HepG2 (cell line): ENCODE results near the gene TMEM14C.
"Not testable (repeated sequence)": the region's sequence is repeated elsewhere in the genome, so short reads cannot be mapped to it uniquely, and the experiment has no call there.

Source experiments
- ESRRA ChIP-seq: sonication (generic); formaldehyde crosslinking; IDR thresholded peaks from 2 replicates; pipeline ENCODE4 v1.5.1; 2020; ENCODE audit warnings: mild to moderate bottlenecking, low read depth, missing genetic modification reagents
- FOXA1 ChIP-seq, 2 experiments: fragments of 450-650 bp in 1 of 2; sonication (generic) in 1 of 2; formaldehyde crosslinking in 1 of 2; IDR thresholded peaks; 2 replicates each; pipeline versions ENCODE4 v1.4.0 to v1.6.1; 2016 to 2020; ENCODE audit warnings: missing genetic modification reagents in 1 of 2
- GABPA ChIP-seq, 2 experiments: IDR thresholded peaks; 2 replicates each; pipeline ENCODE4 v1.6.1; 2011 to 2016; ENCODE audit warnings: low read depth in 2 of 2, low read length in 1 of 2, missing biosample characterization in 1 of 2, missing genetic modification characterization in 1 of 2
- GTF2F1 ChIP-seq: fragments of 150-350 bp; IDR thresholded peaks from 2 replicates; pipeline ENCODE4 v1.6.1; 2014; ENCODE audit warnings: low read length
- MTF2 ChIP-seq: sonication (generic); formaldehyde crosslinking; IDR thresholded peaks from 2 replicates; pipeline ENCODE4 v1.5.0; 2020; ENCODE audit warnings: missing genetic modification reagents, borderline replicate concordance
- NKX3-1 ChIP-seq: sonication (generic); formaldehyde crosslinking; IDR thresholded peaks from 2 replicates; pipeline ENCODE4 v1.5.0; 2020; ENCODE audit warnings: missing genetic modification reagents
- POLR2A ChIP-seq, 2 experiments: IDR thresholded peaks; 2 replicates each; pipeline ENCODE4 v1.6.1; 2011; ENCODE audit warnings: low read depth in 2 of 2, low read length in 2 of 2, mild to moderate bottlenecking in 1 of 2, moderate library complexity in 1 of 2; ENCODE audit not compliant: insufficient read depth in 1 of 2
- RAD21 ChIP-seq: fragments of 450-650 bp; formaldehyde crosslinking; IDR thresholded peaks from 2 replicates; pipeline ENCODE4 v1.5.0; 2020; ENCODE audit warnings: mild to moderate bottlenecking
- TAF1 ChIP-seq: sonication (generic); formaldehyde crosslinking; IDR thresholded peaks from 2 replicates; pipeline ENCODE4 v1.4.0; 2020; ENCODE audit warnings: missing genetic modification reagents
- ZNF550 ChIP-seq: sonication (generic); formaldehyde crosslinking; IDR thresholded peaks from 2 replicates; pipeline ENCODE4 v1.4.0; 2020; ENCODE audit warnings: mild to moderate bottlenecking, missing genetic modification reagents, borderline replicate concordance
- TF ChIP-seq, protein P1 (sequence below): sonication (generic); formaldehyde crosslinking; IDR thresholded peaks from 2 replicates; pipeline ENCODE4 v1.4.0; 2020; ENCODE audit warnings: missing genetic modification reagents
- TF ChIP-seq, protein P2 (sequence below): sonication (generic); formaldehyde crosslinking; IDR thresholded peaks from 2 replicates; pipeline ENCODE4 v1.4.0; 2020; ENCODE audit warnings: missing genetic modification reagents, borderline replicate concordance
- TF ChIP-seq, protein P3 (sequence below): sonication (generic); formaldehyde crosslinking; IDR thresholded peaks from 2 replicates; pipeline ENCODE4 v1.5.0; 2020; ENCODE audit warnings: mild to moderate bottlenecking, missing genetic modification reagents, moderate library complexity
- TF ChIP-seq, protein P4 (sequence below): sonication (generic); formaldehyde crosslinking; IDR thresholded peaks from 2 replicates; pipeline ENCODE4 v1.4.0; 2020; ENCODE audit warnings: missing genetic modification reagents

DNA sequence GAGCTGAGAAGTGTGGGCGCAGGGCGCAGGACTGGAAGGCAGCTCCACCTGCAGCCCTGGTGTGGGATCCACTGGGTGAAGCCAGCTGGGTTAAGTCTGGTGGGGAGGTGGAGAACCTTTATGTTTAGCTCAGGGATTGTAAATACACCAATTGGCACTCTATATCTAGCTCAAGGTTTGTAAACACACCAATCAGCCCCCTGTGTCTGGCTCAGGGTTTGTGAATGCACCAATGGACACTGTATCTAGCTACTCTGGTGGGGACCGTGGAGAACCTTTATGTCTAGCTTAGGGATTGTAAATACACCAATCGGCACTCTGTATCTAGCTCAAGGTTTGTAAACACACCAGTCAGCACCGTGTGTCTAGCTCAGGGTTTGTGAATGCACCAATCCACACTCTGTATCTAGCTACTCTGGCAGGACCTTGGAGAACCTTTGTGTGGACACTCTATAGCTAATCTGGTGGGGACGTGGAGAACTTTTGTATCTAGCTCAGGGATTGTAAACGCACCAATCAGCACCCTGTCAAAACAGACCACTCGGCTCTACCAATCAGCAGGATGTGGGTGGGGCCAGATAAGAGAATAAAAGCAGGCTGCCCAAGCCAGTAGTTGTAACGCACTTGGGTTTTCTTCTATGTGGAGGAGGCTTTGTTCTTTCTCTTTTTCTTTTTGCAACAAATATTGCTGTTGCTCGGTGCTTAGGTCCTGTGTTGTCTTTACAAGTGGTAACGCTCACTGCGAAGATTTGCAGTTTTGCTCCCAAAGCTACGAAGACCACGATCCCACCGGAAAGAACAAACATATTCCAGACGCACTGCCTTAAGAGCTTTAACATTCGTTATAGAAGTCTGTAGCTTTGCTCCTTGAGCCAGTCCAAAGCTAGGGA lies 1.7 kb upstream of the TMEM14C start:
- TF ChIP-seq, protein P1, sequence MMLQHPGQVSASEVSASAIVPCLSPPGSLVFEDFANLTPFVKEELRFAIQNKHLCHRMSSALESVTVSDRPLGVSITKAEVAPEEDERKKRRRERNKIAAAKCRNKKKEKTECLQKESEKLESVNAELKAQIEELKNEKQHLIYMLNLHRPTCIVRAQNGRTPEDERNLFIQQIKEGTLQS (CRISPR knock-in tag), result peak; percentile 43; the same call in 1 of the 2 replicates
- TF ChIP-seq POLR2A (IDR thresholded peaks at IDR 0.05; ENCODE audit: insufficient read depth in 1 of 2, low read depth in 2 of 2, low read length in 2 of 2) (peak; percentile 86 to 96), GTF2F1 (peak; percentile 99), FOXA1 (CRISPR knock-in tag; IDR thresholded peaks at IDR 0.05) (peak; percentile 30; the same call in 1 of the 2 replicates), TAF1 (CRISPR knock-in tag) (peak; percentile 61), RAD21 (CRISPR knock-in tag) (peak; percentile 40; the same call in 1 of the 2 replicates), GABPA (CRISPR knock-in tag; IDR thresholded peaks at IDR 0.05; ENCODE audit: low read depth) (peak; percentile 49), ESRRA (peak; percentile 56; the same call in 1 of the 2 replicates)
- not testable (repeated sequence) for TF ChIP-seq FOXA1 (IDR thresholded peaks at IDR 0.05); MTF2; NKX3-1 (CRISPR knock-in tag); ZNF550 (CRISPR knock-in tag); GABPA (IDR thresholded peaks at IDR 0.05; ENCODE audit: low read depth, low read length)
- TF ChIP-seq, protein P2, sequence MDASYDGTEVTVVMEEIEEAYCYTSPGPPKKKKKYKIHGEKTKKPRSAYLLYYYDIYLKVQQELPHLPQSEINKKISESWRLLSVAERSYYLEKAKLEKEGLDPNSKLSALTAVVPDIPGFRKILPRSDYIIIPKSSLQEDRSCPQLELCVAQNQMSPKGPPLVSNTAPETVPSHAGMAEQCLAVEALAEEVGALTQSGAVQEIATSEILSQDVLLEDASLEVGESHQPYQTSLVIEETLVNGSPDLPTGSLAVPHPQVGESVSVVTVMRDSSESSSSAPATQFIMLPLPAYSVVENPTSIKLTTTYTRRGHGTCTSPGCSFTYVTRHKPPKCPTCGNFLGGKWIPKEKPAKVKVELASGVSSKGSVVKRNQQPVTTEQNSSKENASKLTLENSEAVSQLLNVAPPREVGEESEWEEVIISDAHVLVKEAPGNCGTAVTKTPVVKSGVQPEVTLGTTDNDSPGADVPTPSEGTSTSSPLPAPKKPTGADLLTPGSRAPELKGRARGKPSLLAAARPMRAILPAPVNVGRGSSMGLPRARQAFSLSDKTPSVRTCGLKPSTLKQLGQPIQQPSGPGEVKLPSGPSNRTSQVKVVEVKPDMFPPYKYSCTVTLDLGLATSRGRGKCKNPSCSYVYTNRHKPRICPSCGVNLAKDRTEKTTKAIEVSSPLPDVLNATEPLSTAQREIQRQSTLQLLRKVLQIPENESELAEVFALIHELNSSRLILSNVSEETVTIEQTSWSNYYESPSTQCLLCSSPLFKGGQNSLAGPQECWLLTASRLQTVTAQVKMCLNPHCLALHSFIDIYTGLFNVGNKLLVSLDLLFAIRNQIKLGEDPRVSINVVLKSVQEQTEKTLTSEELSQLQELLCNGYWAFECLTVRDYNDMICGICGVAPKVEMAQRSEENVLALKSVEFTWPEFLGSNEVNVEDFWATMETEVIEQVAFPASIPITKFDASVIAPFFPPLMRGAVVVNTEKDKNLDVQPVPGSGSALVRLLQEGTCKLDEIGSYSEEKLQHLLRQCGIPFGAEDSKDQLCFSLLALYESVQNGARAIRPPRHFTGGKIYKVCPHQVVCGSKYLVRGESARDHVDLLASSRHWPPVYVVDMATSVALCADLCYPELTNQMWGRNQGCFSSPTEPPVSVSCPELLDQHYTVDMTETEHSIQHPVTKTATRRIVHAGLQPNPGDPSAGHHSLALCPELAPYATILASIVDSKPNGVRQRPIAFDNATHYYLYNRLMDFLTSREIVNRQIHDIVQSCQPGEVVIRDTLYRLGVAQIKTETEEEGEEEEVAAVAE, result peak; percentile 96
- TF ChIP-seq, protein P3, sequence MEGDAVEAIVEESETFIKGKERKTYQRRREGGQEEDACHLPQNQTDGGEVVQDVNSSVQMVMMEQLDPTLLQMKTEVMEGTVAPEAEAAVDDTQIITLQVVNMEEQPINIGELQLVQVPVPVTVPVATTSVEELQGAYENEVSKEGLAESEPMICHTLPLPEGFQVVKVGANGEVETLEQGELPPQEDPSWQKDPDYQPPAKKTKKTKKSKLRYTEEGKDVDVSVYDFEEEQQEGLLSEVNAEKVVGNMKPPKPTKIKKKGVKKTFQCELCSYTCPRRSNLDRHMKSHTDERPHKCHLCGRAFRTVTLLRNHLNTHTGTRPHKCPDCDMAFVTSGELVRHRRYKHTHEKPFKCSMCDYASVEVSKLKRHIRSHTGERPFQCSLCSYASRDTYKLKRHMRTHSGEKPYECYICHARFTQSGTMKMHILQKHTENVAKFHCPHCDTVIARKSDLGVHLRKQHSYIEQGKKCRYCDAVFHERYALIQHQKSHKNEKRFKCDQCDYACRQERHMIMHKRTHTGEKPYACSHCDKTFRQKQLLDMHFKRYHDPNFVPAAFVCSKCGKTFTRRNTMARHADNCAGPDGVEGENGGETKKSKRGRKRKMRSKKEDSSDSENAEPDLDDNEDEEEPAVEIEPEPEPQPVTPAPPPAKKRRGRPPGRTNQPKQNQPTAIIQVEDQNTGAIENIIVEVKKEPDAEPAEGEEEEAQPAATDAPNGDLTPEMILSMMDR (CRISPR knock-in tag), result peak; percentile 51; the same call in 1 of the 2 replicates
- TF ChIP-seq, protein P4, sequence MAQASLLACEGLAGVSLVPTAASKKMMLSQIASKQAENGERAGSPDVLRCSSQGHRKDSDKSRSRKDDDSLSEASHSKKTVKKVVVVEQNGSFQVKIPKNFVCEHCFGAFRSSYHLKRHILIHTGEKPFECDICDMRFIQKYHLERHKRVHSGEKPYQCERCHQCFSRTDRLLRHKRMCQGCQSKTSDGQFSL (CRISPR knock-in tag), result peak; percentile 31; the same call in 1 of the 2 replicates
